Muscle layer of colon (tissue), 2 donors: ENCODE results near the gene ZNF793.

Experiments used
- H3K27ac ChIP-seq: one replicate; pipeline ENCODE4 v1.7.0; 2013; ENCODE audit warnings: low read depth, mild to moderate bottlenecking, low read length, moderate library complexity
- H3K27me3 ChIP-seq, 2 donors: one replicate each; pipeline ENCODE4 v1.7.0; 2013; ENCODE audit warnings: low read length in 2 of 2, mild to moderate bottlenecking in 2 of 2; ENCODE audit not compliant: insufficient read depth in 2 of 2, control insufficient read depth in 1 of 2
- H3K36me3 ChIP-seq: one replicate; pipeline ENCODE4 v1.7.0; 2013; ENCODE audit warnings: mild to moderate bottlenecking, low read length; ENCODE audit not compliant: insufficient read depth
- H3K4me1 ChIP-seq: one replicate; pipeline ENCODE4 v1.7.0; 2013; ENCODE audit warnings: mild to moderate bottlenecking, low read length; ENCODE audit not compliant: insufficient read depth
- H3K4me3 ChIP-seq, 2 donors: one replicate each; pipeline ENCODE4 v1.7.0; 2013; ENCODE audit warnings: low read length in 2 of 2, low read depth in 1 of 2, mild to moderate bottlenecking in 1 of 2, moderate library complexity in 1 of 2
- H3K9ac ChIP-seq: one replicate; pipeline ENCODE4 v1.7.0; 2013; ENCODE audit warnings: low read length
- H3K9me3 ChIP-seq: one replicate; pipeline ENCODE4 v1.7.0; 2013; ENCODE audit warnings: mild to moderate bottlenecking, low read length
- donor health status: abdominal sarcoma.
- donor health status: Adenocarcinoma of cecum.

Gene ZNF793

DNA sequence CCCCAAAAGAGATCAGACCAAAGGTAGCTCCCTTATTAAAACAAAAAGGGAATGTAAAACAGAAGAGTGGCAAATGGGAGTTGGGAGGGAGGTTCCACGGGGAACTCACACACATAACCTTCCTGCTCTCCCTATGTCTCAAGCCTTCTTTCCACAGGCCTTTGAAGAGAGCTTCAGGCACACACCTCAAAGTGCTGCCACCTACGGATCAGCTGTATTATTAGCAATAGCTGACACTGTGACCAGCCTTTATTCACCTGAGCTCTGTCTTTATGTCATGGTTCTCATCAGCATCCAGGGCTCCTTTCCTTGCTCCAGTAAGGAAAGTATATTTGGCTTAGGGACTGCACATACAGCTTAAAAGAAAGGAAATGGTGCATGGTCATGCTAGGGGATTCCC lies 76.6 kb downstream of the ZNF793 start:
- H3K9me3 ChIP-seq: peaks cover 64% of the 10 kb centered on the region
- H3K4me3 ChIP-seq: peak overlapping the region in 1 of 2 donors; percentile 3
- H3K36me3 ChIP-seq: peaks cover 69% of the 10 kb centered on the region
- no peak overlapping the region for H3K27ac ChIP-seq
- no peak overlapping the region for H3K9ac ChIP-seq
- H3K4me1 ChIP-seq: no peaks in the 10 kb centered on the region
- H3K27me3 ChIP-seq: no peaks in the 10 kb centered on the region
